ENCODE measurements around the gene RPUSD4. TPM values are rescaled to one million over a fixed set of nuclear protein-coding genes. Genes with fewer than 3 reads are reported as not detected.

Gene RPUSD4
- total and polyA plus RNA-seq, 2 experiments from 2014 or later = 12.1 to 21.3 TPM

GRCh38 chr11:126174816-126175215, 36.6 kb downstream of the RPUSD4 start:
- no peak overlapping the region for H3K4me2 ChIP-seq (ENCODE audit: unreplicated experiment)
- H3K4me1 ChIP-seq (ENCODE audit: insufficient read depth) = peaks cover 14% of the 10 kb centered on the region; the same call in 1 of the 2 replicates
- H3F3A ChIP-seq (ENCODE audit: insufficient read depth) = peaks cover 4% of the 10 kb centered on the region; the same call in 1 of the 2 replicates
- 89% methylated on average over 7 of the region's 7 CpGs for WGBS, 2 experiments (ENCODE audit: low coverage in 1 of 2, low lambda C conversion rate in 2 of 2, missing lambda C conversion rate in 2 of 2)
- in situ Hi-C loops (cut with MboI) = no loop called here
- no peak overlapping the region for H2AFZ ChIP-seq
- H3K9me2 ChIP-seq (ENCODE audit: insufficient read depth) = no peaks in the 10 kb centered on the region
- no peaks in the 10 kb centered on the region for H4K20me1 ChIP-seq (ENCODE audit: insufficient read depth)
- no peaks in the 10 kb centered on the region for H3K36me3 ChIP-seq (ENCODE audit: low read depth)
- H3K27me3 ChIP-seq (replicated peaks; ENCODE audit: insufficient read depth) = no peaks in the 10 kb centered on the region
- H3K9ac ChIP-seq = no peak overlapping the region
- H3K4me3 ChIP-seq = no peak overlapping the region
- DNase-seq = no peak
- no peak overlapping the region for H3K27ac ChIP-seq
- TF ChIP-seq EZH2phosphoT487 (IDR thresholded peaks at IDR 0.05; ENCODE audit: insufficient read depth, low read depth) = no peak
- no peak for TF ChIP-seq EZH2 (IDR thresholded peaks at IDR 0.05; ENCODE audit: insufficient read depth, poor library complexity, severe bottlenecking)
- H3K9me3 ChIP-seq (ENCODE audit: low read depth) = no peaks in the 10 kb centered on the region
- H3K79me2 ChIP-seq (ENCODE audit: insufficient read depth) = no peaks in the 10 kb centered on the region

GRCh38 chr11:126173257-126173656, 38.2 kb downstream of the RPUSD4 start:
- no peak overlapping the region for H3K4me2 ChIP-seq (ENCODE audit: unreplicated experiment)
- H4K20me1 ChIP-seq (ENCODE audit: insufficient read depth) = no peaks in the 10 kb centered on the region
- no peak overlapping the region for H3K4me3 ChIP-seq
- DNase-seq = no peak
- H2AFZ ChIP-seq = no peak overlapping the region
- WGBS, 2 experiments (ENCODE audit: low coverage in 1 of 2, low lambda C conversion rate in 2 of 2, missing lambda C conversion rate in 2 of 2) = 92 to 95% methylated on average over 9 of the region's 9 CpGs
- peaks cover 23% of the 10 kb centered on the region for H3K4me1 ChIP-seq (ENCODE audit: insufficient read depth)
- H3K36me3 ChIP-seq (ENCODE audit: low read depth) = no peaks in the 10 kb centered on the region
- H3K27me3 ChIP-seq (replicated peaks; ENCODE audit: insufficient read depth) = no peaks in the 10 kb centered on the region
- H3F3A ChIP-seq (ENCODE audit: insufficient read depth) = peaks cover 12% of the 10 kb centered on the region
- H3K27ac ChIP-seq = no peak overlapping the region
- no peaks in the 10 kb centered on the region for H3K79me2 ChIP-seq (ENCODE audit: insufficient read depth)
- no peak for TF ChIP-seq EZH2phosphoT487 (IDR thresholded peaks at IDR 0.05; ENCODE audit: insufficient read depth, low read depth)
- TF ChIP-seq EZH2 (IDR thresholded peaks at IDR 0.05; ENCODE audit: insufficient read depth, poor library complexity, severe bottlenecking) = no peak
- H3K9ac ChIP-seq = no peak overlapping the region
- no peaks in the 10 kb centered on the region for H3K9me2 ChIP-seq (ENCODE audit: insufficient read depth)
- in situ Hi-C loops (cut with MboI) = no loop called here
- no peaks in the 10 kb centered on the region for H3K9me3 ChIP-seq (ENCODE audit: low read depth)

DNA sequence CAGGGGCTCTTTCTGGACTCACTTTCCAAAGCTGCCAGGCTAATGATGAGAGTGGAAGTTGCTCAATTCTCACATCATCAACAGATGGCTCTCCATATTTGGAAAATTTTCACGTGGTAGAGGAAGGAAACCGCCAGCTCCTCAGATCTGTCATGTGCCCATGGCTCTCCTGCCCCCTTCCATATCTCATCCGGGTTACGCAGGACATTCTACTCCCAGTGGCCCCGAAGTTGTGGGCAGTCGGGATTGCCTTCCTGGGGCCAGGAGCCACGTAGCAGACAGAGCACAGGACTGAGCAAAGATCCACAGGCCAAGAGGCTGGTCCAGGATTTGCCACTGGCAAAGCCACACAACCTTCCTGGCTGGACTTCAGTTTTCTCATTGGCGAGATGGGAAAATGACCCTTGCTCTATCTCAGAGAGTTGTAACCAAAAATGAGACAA, 38.8 kb downstream of the RPUSD4 start:
- no peaks in the 10 kb centered on the region for H3K79me2 ChIP-seq (ENCODE audit: insufficient read depth)
- no peaks in the 10 kb centered on the region for H3K36me3 ChIP-seq (ENCODE audit: low read depth)
- H3K9me3 ChIP-seq (ENCODE audit: low read depth) = no peaks in the 10 kb centered on the region
- no peaks in the 10 kb centered on the region for H3K9me2 ChIP-seq (ENCODE audit: insufficient read depth)
- no peak for TF ChIP-seq EZH2 (IDR thresholded peaks at IDR 0.05; ENCODE audit: insufficient read depth, poor library complexity, severe bottlenecking)
- no peak for TF ChIP-seq EZH2phosphoT487 (IDR thresholded peaks at IDR 0.05; ENCODE audit: insufficient read depth, low read depth)
- WGBS, 2 experiments (ENCODE audit: low coverage in 1 of 2, low lambda C conversion rate in 2 of 2, missing lambda C conversion rate in 2 of 2) = 11 to 23% methylated on average over 8 of the region's 8 CpGs
- H2AFZ ChIP-seq = peak overlapping the region; percentile 76
- H3K27ac ChIP-seq = peak overlapping the region; percentile 38
- in situ Hi-C loops (cut with MboI) = no loop called here
- peak; percentile 85 for DNase-seq
- H3F3A ChIP-seq (ENCODE audit: insufficient read depth) = peaks cover 12% of the 10 kb centered on the region
- no peaks in the 10 kb centered on the region for H3K27me3 ChIP-seq (replicated peaks; ENCODE audit: insufficient read depth)
- H3K4me2 ChIP-seq (ENCODE audit: unreplicated experiment) = peak overlapping the region; percentile 5
- H3K9ac ChIP-seq = no peak overlapping the region
- no peaks in the 10 kb centered on the region for H4K20me1 ChIP-seq (ENCODE audit: insufficient read depth)
- H3K4me1 ChIP-seq (ENCODE audit: insufficient read depth) = peaks cover 23% of the 10 kb centered on the region
- no peak overlapping the region for H3K4me3 ChIP-seq

- H3K27me3 ChIP-seq (replicated peaks; ENCODE audit: insufficient read depth) = no peaks in the 10 kb centered on the region
- no peak overlapping the region for H3K4me3 ChIP-seq
- H3K4me2 ChIP-seq (ENCODE audit: unreplicated experiment) = no peak overlapping the region
- in situ Hi-C loops (cut with MboI) = no loop called here
- 26 to 35% methylated on average over 3 of the region's 3 CpGs for WGBS, 2 experiments (ENCODE audit: low coverage in 1 of 2, low lambda C conversion rate in 2 of 2, missing lambda C conversion rate in 2 of 2)
- H3K27ac ChIP-seq = no peak overlapping the region
- H3F3A ChIP-seq (ENCODE audit: insufficient read depth) = peaks cover 12% of the 10 kb centered on the region
- no peaks in the 10 kb centered on the region for H4K20me1 ChIP-seq (ENCODE audit: insufficient read depth)
- no peak overlapping the region for H3K9ac ChIP-seq
- no peak overlapping the region for H2AFZ ChIP-seq
- peak; percentile 61 for DNase-seq
- no peaks in the 10 kb centered on the region for H3K9me3 ChIP-seq (ENCODE audit: low read depth)
- no peaks in the 10 kb centered on the region for H3K36me3 ChIP-seq (ENCODE audit: low read depth)
- TF ChIP-seq EZH2 (IDR thresholded peaks at IDR 0.05; ENCODE audit: insufficient read depth, poor library complexity, severe bottlenecking) (no peak), EZH2phosphoT487 (IDR thresholded peaks at IDR 0.05; ENCODE audit: insufficient read depth, low read depth) (no peak)
- H3K9me2 ChIP-seq (ENCODE audit: insufficient read depth) = no peaks in the 10 kb centered on the region
- peaks cover 18% of the 10 kb centered on the region for H3K4me1 ChIP-seq (ENCODE audit: insufficient read depth)
- H3K79me2 ChIP-seq (ENCODE audit: insufficient read depth) = no peaks in the 10 kb centered on the region
Measured at GRCh38 chr11:126169291-126169690, 42.2 kb downstream of the RPUSD4 start.

- in situ Hi-C loops (cut with MboI) = no loop called here
- Histone ChIP-seq H3K9ac (no peak overlapping the region), H3K4me1 (ENCODE audit: insufficient read depth) (peaks cover 25% of the 10 kb centered on the region), H3K79me2 (ENCODE audit: insufficient read depth) (no peaks in the 10 kb centered on the region), H3K9me2 (ENCODE audit: insufficient read depth) (no peaks in the 10 kb centered on the region), H2AFZ (no peak overlapping the region), H3K9me3 (ENCODE audit: low read depth) (no peaks in the 10 kb centered on the region), H4K20me1 (ENCODE audit: insufficient read depth) (no peaks in the 10 kb centered on the region), H3F3A (ENCODE audit: insufficient read depth) (peaks cover 12% of the 10 kb centered on the region), H3K4me2 (ENCODE audit: unreplicated experiment) (no peak overlapping the region), H3K36me3 (ENCODE audit: low read depth) (no peaks in the 10 kb centered on the region), H3K27ac (no peak overlapping the region), H3K4me3 (no peak overlapping the region), H3K27me3 (replicated peaks; ENCODE audit: insufficient read depth) (no peaks in the 10 kb centered on the region)
- WGBS, 2 experiments (ENCODE audit: low coverage in 1 of 2, low lambda C conversion rate in 2 of 2, missing lambda C conversion rate in 2 of 2) = 7 to 20% methylated on average over 2 of the region's 2 CpGs
- no peak for TF ChIP-seq EZH2 (IDR thresholded peaks at IDR 0.05; ENCODE audit: insufficient read depth, poor library complexity, severe bottlenecking)
- TF ChIP-seq EZH2phosphoT487 (IDR thresholded peaks at IDR 0.05; ENCODE audit: insufficient read depth, low read depth) = no peak
- DNase-seq = no peak
Measured at GRCh38 chr11:126167488-126167887, 44.0 kb downstream of the RPUSD4 start.
